K562 (cell line): Measurements from ENCODE around the gene CTSD. TPM values are rescaled to one million over a fixed set of nuclear protein-coding genes. Genes with fewer than 3 reads are reported as not detected.

Experiments used
- BCOR ChIP-seq: fragments of 450-650 bp; IDR thresholded peaks from 2 replicates; pipeline ENCODE4 v1.6.1; 2016
- CC2D1A ChIP-seq: fragments of 450-650 bp; IDR thresholded peaks from 2 replicates; pipeline ENCODE4 v1.6.1; 2017; ENCODE audit warnings: mild to moderate bottlenecking
- ETV1 ChIP-seq: fragments of 450-650 bp; conservative IDR thresholded peaks from 2 replicates; pipeline ENCODE4 v1.6.1; 2016; ENCODE audit warnings: missing genetic modification characterization, control low read depth, low read depth, missing compliant biosample characterization
- HNRNPH1 ChIP-seq: fragments of 200-400 bp; formaldehyde crosslinking; optimal IDR thresholded peaks from 2 replicates; pipeline ENCODE3; 2017; ENCODE audit warnings: low read depth, mild to moderate bottlenecking, low read length, moderate library complexity
- MTA1 ChIP-seq: fragments of 450-650 bp; IDR thresholded peaks from 2 replicates; pipeline ENCODE4 v1.6.1; 2017; ENCODE audit warnings: borderline replicate concordance
- NR2C1 ChIP-seq, 2 experiments: fragments of 450-650 bp; IDR thresholded peaks; 2 replicates each; pipeline ENCODE4 v1.6.1; 2017; ENCODE audit warnings: mild to moderate bottlenecking in 2 of 2, antibody characterized with exemption in 1 of 2, inconsistent platforms in 1 of 2, missing compliant biosample characterization in 1 of 2, missing genetic modification characterization in 1 of 2
- PYGO2 ChIP-seq: fragments of 450-650 bp; IDR thresholded peaks from 2 replicates; pipeline ENCODE4 v1.6.1; 2016; ENCODE audit warnings: mild to moderate bottlenecking, missing genetic modification characterization, moderate library complexity, missing compliant biosample characterization
- RBM14 ChIP-seq: fragments of 200-400 bp; formaldehyde crosslinking; IDR thresholded peaks from 2 replicates; pipeline ENCODE4 v1.6.1; 2018; ENCODE audit warnings: low read depth, mild to moderate bottlenecking, low read length, moderate library complexity, borderline replicate concordance; ENCODE audit not compliant: insufficient read depth
- SLC30A9 ChIP-seq: fragments of 250-450 bp; sonication (Bioruptor Pico); IDR thresholded peaks from 2 replicates; pipeline ENCODE4 v1.8.0; 2022; ENCODE audit warnings: mild to moderate bottlenecking, moderate library complexity
- TOE1 ChIP-seq, 2 experiments: fragments of 450-650 bp in 1 of 2; sonication (generic) in 1 of 2; formaldehyde crosslinking in 1 of 2; IDR thresholded peaks; 2 replicates each; pipeline versions ENCODE4 v1.7.1 to v1.8.0; 2016 to 2022; ENCODE audit warnings: borderline replicate concordance in 2 of 2, mild to moderate bottlenecking in 2 of 2, antibody characterized with exemption in 1 of 2, inconsistent platforms in 1 of 2, low read depth in 1 of 2, missing genetic modification reagents in 1 of 2, moderate library complexity in 1 of 2
- TRIM28 ChIP-seq: fragments of 450-650 bp; IDR thresholded peaks from 2 replicates; pipeline ENCODE4 v1.6.1; 2017
- ZNF12 ChIP-seq: sonication (generic); formaldehyde crosslinking; IDR thresholded peaks from 2 replicates; pipeline ENCODE4 v1.4.0; 2020; ENCODE audit warnings: mild to moderate bottlenecking, missing genetic modification reagents
- ZNF23 ChIP-seq: fragments of 250-450 bp; sonication (Bioruptor Pico); IDR thresholded peaks from 2 replicates; pipeline ENCODE4 v1.4.0; 2020; ENCODE audit warnings: mild to moderate bottlenecking
- ZNF589 ChIP-seq: fragments of 200-800 bp; sonication (Bioruptor generic); IDR thresholded peaks from 2 replicates; pipeline ENCODE4 v1.6.1; 2016; ENCODE audit warnings: low read depth, missing genetic modification characterization, missing compliant biosample characterization
- ZNF76 ChIP-seq: fragments of 250-450 bp; sonication (Bioruptor Pico); IDR thresholded peaks from 2 replicates; pipeline ENCODE4 v1.4.0; 2020; ENCODE audit warnings: mild to moderate bottlenecking, moderate library complexity, borderline replicate concordance
- polyA plus RNA-seq, 8 experiments: library from polyadenylated mRNA; depleted of rRNA in 4 of 8; stranded (reverse) in 5 of 8; unstranded in 3 of 8; fragments of >200 nt; fragmentation: Nextera tagmentation in 2 of 8; fragmentation: Illumina TruSeq in 1 of 8; extraction: Ambion mirVana in 2 of 8; extraction: Trizol in 1 of 8; gene quantifications; 2 replicates each; pipeline versions ENCODE4 v1.2.1 to v1.2.3, GENCODE V29; 2011 to 2014; ENCODE audit warnings: inconsistent platforms in 1 of 8, missing spikeins in 1 of 8
- total RNA-seq, 7 experiments: library from RNA; depleted of rRNA in 6 of 7; stranded (reverse); fragments of >200 nt in 6 of 7; fragmentation: Illumina TruSeq in 2 of 7; extraction: Trizol in 2 of 7; gene quantifications; 2 replicates each; pipeline versions ENCODE4 v1.2.1 to v1.2.3, GENCODE V29; 2011 to 2021; ENCODE audit warnings: low replicate concordance in 1 of 7
- TF ChIP-seq, protein P1 (sequence below): fragments of 450-650 bp; IDR thresholded peaks from 2 replicates; pipeline ENCODE4 v1.6.1; 2016; ENCODE audit warnings: borderline replicate concordance
- TF ChIP-seq, protein P2 (sequence below): fragments of 150-350 bp; IDR thresholded peaks from 2 replicates; pipeline ENCODE4 v1.6.1; 2014; ENCODE audit warnings: low read depth, mild to moderate bottlenecking, low read length, borderline replicate concordance
- TF ChIP-seq, protein P3 (sequence below), 2 experiments: IDR thresholded peaks; 2 replicates each; pipeline ENCODE4 v1.6.1; 2011; ENCODE audit warnings: borderline replicate concordance in 1 of 2, control low read depth in 1 of 2, low read depth in 1 of 2, low read length in 1 of 2, mild to moderate bottlenecking in 1 of 2, mixed read lengths in 1 of 2, moderate library complexity in 1 of 2; ENCODE audit not compliant: insufficient read depth in 1 of 2, insufficient read length in 1 of 2, poor library complexity in 1 of 2, severe bottlenecking in 1 of 2; ENCODE audit errors: extremely low read depth in 1 of 2
- TF ChIP-seq, protein P4 (sequence below): IDR thresholded peaks from 2 replicates; pipeline ENCODE4 v1.6.1; 2011; ENCODE audit not compliant: insufficient read length; ENCODE audit errors: extremely low read depth

Gene CTSD
- total and polyA plus RNA-seq, 9 of the 15 experiments (the other 6 are each of a cell fraction or from before 2014, with no cell fraction given) = 1.0 to 112 (median 40.9) TPM

DNA sequence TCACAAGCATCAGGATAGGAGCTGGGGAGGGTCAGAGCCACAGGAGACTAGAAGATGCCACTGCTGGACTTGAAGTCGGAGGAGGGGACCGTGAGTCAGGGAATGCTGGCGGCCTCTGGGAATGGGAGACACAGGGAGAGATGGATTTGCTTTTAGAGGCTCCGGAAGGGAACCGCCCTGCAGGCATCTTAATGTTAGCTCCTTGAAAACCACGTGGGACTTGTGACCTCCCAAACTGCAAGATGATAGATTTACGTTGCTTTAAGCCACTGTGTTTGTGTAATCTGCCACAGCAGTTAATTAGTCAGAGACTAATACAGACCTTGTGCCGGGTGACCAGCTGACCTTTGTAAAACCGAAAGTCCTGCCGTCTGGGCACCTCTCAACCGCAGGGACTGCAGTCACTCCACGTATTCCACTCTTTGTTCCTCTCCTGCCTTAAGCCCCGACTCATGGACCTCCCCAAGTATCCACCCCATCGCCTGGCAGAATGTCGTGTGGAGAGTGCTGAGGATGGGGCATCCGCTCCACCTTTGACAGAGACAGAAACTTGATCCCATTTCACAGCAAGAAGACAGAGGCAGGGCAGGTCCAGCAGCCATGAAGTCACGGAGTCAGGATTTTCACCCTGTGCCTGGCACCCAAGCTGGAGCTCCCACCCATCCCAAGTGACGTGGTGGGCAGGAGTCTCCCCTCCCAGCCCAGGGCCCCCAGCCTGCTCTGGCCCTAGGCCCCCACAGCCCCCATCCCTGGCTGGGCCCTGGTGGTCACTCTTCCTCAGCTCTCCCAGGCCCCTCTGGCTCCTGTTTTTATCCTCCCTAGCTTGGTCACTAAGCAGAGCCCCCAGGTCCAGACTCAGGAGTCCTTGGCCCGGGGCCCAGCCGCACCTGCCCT lies 19.4 kb upstream of the CTSD start (continued):
- TF ChIP-seq ETV1 (tag) = peak; percentile 57
- TF ChIP-seq, protein P1, sequence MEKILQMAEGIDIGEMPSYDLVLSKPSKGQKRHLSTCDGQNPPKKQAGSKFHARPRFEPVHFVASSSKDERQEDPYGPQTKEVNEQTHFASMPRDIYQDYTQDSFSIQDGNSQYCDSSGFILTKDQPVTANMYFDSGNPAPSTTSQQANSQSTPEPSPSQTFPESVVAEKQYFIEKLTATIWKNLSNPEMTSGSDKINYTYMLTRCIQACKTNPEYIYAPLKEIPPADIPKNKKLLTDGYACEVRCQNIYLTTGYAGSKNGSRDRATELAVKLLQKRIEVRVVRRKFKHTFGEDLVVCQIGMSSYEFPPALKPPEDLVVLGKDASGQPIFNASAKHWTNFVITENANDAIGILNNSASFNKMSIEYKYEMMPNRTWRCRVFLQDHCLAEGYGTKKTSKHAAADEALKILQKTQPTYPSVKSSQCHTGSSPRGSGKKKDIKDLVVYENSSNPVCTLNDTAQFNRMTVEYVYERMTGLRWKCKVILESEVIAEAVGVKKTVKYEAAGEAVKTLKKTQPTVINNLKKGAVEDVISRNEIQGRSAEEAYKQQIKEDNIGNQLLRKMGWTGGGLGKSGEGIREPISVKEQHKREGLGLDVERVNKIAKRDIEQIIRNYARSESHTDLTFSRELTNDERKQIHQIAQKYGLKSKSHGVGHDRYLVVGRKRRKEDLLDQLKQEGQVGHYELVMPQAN = no peak
- TF ChIP-seq ZNF23 (CRISPR knock-in tag) = no peak
- no peak for TF ChIP-seq CC2D1A
- TF ChIP-seq TOE1 (IDR thresholded peaks at IDR 0.05; ENCODE audit: borderline replicate concordance) = no peak
- TF ChIP-seq TOE1 (CRISPR knock-in tag; IDR thresholded peaks at IDR 0.05; ENCODE audit: borderline replicate concordance, low read depth) = no peak
- TF ChIP-seq, protein P2, sequence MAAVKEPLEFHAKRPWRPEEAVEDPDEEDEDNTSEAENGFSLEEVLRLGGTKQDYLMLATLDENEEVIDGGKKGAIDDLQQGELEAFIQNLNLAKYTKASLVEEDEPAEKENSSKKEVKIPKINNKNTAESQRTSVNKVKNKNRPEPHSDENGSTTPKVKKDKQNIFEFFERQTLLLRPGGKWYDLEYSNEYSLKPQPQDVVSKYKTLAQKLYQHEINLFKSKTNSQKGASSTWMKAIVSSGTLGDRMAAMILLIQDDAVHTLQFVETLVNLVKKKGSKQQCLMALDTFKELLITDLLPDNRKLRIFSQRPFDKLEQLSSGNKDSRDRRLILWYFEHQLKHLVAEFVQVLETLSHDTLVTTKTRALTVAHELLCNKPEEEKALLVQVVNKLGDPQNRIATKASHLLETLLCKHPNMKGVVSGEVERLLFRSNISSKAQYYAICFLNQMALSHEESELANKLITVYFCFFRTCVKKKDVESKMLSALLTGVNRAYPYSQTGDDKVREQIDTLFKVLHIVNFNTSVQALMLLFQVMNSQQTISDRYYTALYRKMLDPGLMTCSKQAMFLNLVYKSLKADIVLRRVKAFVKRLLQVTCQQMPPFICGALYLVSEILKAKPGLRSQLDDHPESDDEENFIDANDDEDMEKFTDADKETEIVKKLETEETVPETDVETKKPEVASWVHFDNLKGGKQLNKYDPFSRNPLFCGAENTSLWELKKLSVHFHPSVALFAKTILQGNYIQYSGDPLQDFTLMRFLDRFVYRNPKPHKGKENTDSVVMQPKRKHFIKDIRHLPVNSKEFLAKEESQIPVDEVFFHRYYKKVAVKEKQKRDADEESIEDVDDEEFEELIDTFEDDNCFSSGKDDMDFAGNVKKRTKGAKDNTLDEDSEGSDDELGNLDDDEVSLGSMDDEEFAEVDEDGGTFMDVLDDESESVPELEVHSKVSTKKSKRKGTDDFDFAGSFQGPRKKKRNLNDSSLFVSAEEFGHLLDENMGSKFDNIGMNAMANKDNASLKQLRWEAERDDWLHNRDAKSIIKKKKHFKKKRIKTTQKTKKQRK = no peak
- no peak for TF ChIP-seq ZNF12 (CRISPR knock-in tag)
- TF ChIP-seq, protein P3, sequence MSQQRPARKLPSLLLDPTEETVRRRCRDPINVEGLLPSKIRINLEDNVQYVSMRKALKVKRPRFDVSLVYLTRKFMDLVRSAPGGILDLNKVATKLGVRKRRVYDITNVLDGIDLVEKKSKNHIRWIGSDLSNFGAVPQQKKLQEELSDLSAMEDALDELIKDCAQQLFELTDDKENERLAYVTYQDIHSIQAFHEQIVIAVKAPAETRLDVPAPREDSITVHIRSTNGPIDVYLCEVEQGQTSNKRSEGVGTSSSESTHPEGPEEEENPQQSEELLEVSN (IDR thresholded peaks at IDR 0.05; ENCODE audit: borderline replicate concordance in 1 of 2, extremely low read depth in 1 of 2, insufficient read depth in 1 of 2, insufficient read length in 1 of 2, low read depth in 1 of 2, low read length in 1 of 2, poor library complexity in 1 of 2, severe bottlenecking in 1 of 2) = peak in 1 of 2 experiments; percentile 19
- no peak for TF ChIP-seq ZNF589 (CRISPR knock-in tag)
- TF ChIP-seq MTA1 = no peak
- no peak for TF ChIP-seq HNRNPH1
- no peak for TF ChIP-seq RBM14
- TF ChIP-seq NR2C1 (IDR thresholded peaks at IDR 0.05) = no peak
- peak; percentile 62 for TF ChIP-seq NR2C1 (tag; IDR thresholded peaks at IDR 0.05)
- no peak for TF ChIP-seq TRIM28
- peak; percentile 20; the same call in 1 of the 2 replicates for TF ChIP-seq BCOR
- TF ChIP-seq PYGO2 (tag) = no peak
- TF ChIP-seq SLC30A9 (CRISPR knock-in tag) = no peak
- TF ChIP-seq ZNF76 = no peak
- TF ChIP-seq, protein P4, sequence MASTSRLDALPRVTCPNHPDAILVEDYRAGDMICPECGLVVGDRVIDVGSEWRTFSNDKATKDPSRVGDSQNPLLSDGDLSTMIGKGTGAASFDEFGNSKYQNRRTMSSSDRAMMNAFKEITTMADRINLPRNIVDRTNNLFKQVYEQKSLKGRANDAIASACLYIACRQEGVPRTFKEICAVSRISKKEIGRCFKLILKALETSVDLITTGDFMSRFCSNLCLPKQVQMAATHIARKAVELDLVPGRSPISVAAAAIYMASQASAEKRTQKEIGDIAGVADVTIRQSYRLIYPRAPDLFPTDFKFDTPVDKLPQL = no peak
